Loucy (cell line): Measurements from ENCODE around the gene TENM4.

Experiments used
- H2AFZ ChIP-seq: fragments of 200-600 bp; sonication (generic); 2 replicates; pipeline ENCODE4 v1.6.0; 2016; ENCODE audit warnings: antibody characterized with exemption, mild to moderate bottlenecking, low read length, moderate library complexity
- H3F3A ChIP-seq: fragments of 200-600 bp; 2 replicates; pipeline ENCODE4 v1.6.0; 2016; ENCODE audit warnings: antibody characterized with exemption, low read depth, mild to moderate bottlenecking
- H3K27me3 ChIP-seq: fragments of 200-600 bp; sonication (generic); 2 replicates; pipeline ENCODE4 v1.6.1; 2014; ENCODE audit warnings: low read length, mild to moderate bottlenecking; ENCODE audit not compliant: insufficient read depth, poor library complexity, severe bottlenecking
- H3K36me3 ChIP-seq: fragments of 200-600 bp; sonication (generic); 2 replicates; pipeline ENCODE4 v1.6.1; 2016; ENCODE audit warnings: low read length; ENCODE audit not compliant: insufficient read depth
- H3K4me1 ChIP-seq: fragments of 200-600 bp; sonication (generic); 2 replicates; pipeline ENCODE4 v1.5.1; 2014; ENCODE audit warnings: low read length, mild to moderate bottlenecking; ENCODE audit not compliant: insufficient read depth, poor library complexity, severe bottlenecking
- H3K4me2 ChIP-seq: fragments of 200-600 bp; sonication (generic); 2 replicates; pipeline ENCODE4 v1.6.0; 2014; ENCODE audit warnings: antibody characterized with exemption, low read length, low read depth, mild to moderate bottlenecking; ENCODE audit not compliant: poor library complexity, severe bottlenecking
- H3K4me3 ChIP-seq: fragments of 200-600 bp; sonication (generic); 2 replicates; pipeline ENCODE4 v1.5.1; 2014; ENCODE audit warnings: low read length, mild to moderate bottlenecking, mixed read lengths; ENCODE audit not compliant: poor library complexity, severe bottlenecking
- H3K79me2 ChIP-seq: fragments of 200-600 bp; sonication (generic); 2 replicates; pipeline ENCODE4 v1.6.1; 2014; ENCODE audit warnings: low read length; ENCODE audit not compliant: insufficient read depth
- H3K9ac ChIP-seq: fragments of 200-600 bp; sonication (generic); 2 replicates; pipeline ENCODE4 v1.6.0; 2014; ENCODE audit warnings: mild to moderate bottlenecking, low read depth, low read length, moderate library complexity; ENCODE audit not compliant: poor library complexity, severe bottlenecking
- H3K9me2 ChIP-seq: fragments of 200-600 bp; sonication (generic); replicated peaks from 2 replicates; pipeline ENCODE4 v1.6.1; 2016; ENCODE audit warnings: low read depth, low read length, mixed read lengths
- H3K9me3 ChIP-seq: fragments of 200-600 bp; sonication (generic); 2 replicates; pipeline ENCODE4 v1.6.1; 2014; ENCODE audit warnings: mild to moderate bottlenecking, antibody characterized with exemption, low read length, low read depth; ENCODE audit not compliant: insufficient read depth
- H4K20me1 ChIP-seq: fragments of 200-600 bp; sonication (generic); 2 replicates; pipeline ENCODE4 v1.6.0; 2014; ENCODE audit warnings: antibody characterized with exemption, low read length, mild to moderate bottlenecking; ENCODE audit not compliant: insufficient read depth, poor library complexity, severe bottlenecking
- CTCF ChIP-seq: fragments of 200-600 bp; sonication (generic); conservative IDR thresholded peaks from 2 replicates; pipeline ENCODE4 v1.5.1; 2014; ENCODE audit warnings: mild to moderate bottlenecking, antibody characterized with exemption, low read length
- EZH2phosphoT487 ChIP-seq: fragments of 200-600 bp; IDR thresholded peaks from 2 replicates; pipeline ENCODE4 v1.6.1; 2018; ENCODE audit warnings: antibody characterized with exemption, mild to moderate bottlenecking, moderate library complexity, borderline replicate concordance

The TENM4 gene

GRCh38 chr11:78735711-78736110 is 705.1 kb downstream of the TENM4 start:
- Histone ChIP-seq H3K79me2 (no peaks in the 10 kb centered on the region), H3K4me2 (no peak overlapping the region), H3K4me1 (no peaks in the 10 kb centered on the region), H3K4me3 (no peak overlapping the region), H4K20me1 (no peaks in the 10 kb centered on the region), H3F3A (no peaks in the 10 kb centered on the region), H2AFZ (no peak overlapping the region), H3K9me2 (no peaks in the 10 kb centered on the region), H3K36me3 (no peaks in the 10 kb centered on the region), H3K9ac (no peak overlapping the region), H3K27me3 (no peaks in the 10 kb centered on the region), H3K9me3 (no peaks in the 10 kb centered on the region)
- TF ChIP-seq CTCF, result no peak
- no peak for TF ChIP-seq EZH2phosphoT487

- H3K4me1 ChIP-seq, result no peaks in the 10 kb centered on the region
- TF ChIP-seq EZH2phosphoT487 (no peak), CTCF (no peak)
- H3K27me3 ChIP-seq, result no peaks in the 10 kb centered on the region
- no peaks in the 10 kb centered on the region for H3K79me2 ChIP-seq
- no peaks in the 10 kb centered on the region for H3K9me3 ChIP-seq
- H3K9me2 ChIP-seq, result no peaks in the 10 kb centered on the region
- H3K9ac ChIP-seq, result no peak overlapping the region
- H2AFZ ChIP-seq, result no peak overlapping the region
- no peak overlapping the region for H3K4me2 ChIP-seq
- H3F3A ChIP-seq, result no peaks in the 10 kb centered on the region
- H4K20me1 ChIP-seq, result no peaks in the 10 kb centered on the region
- H3K36me3 ChIP-seq, result no peaks in the 10 kb centered on the region
- no peak overlapping the region for H3K4me3 ChIP-seq
Observed at GRCh38 chr11:78733031-78733430, 707.8 kb downstream of the TENM4 start.

- H3K4me2 ChIP-seq, result no peak overlapping the region
- no peak overlapping the region for H3K4me3 ChIP-seq
- TF ChIP-seq EZH2phosphoT487, result no peak
- no peaks in the 10 kb centered on the region for H3K36me3 ChIP-seq
- no peaks in the 10 kb centered on the region for H3K27me3 ChIP-seq
- no peaks in the 10 kb centered on the region for H4K20me1 ChIP-seq
- no peaks in the 10 kb centered on the region for H3K9me3 ChIP-seq
- no peaks in the 10 kb centered on the region for H3K79me2 ChIP-seq
- H3K9ac ChIP-seq, result no peak overlapping the region
- H3K4me1 ChIP-seq, result no peaks in the 10 kb centered on the region
- no peak overlapping the region for H2AFZ ChIP-seq
- H3K9me2 ChIP-seq, result no peaks in the 10 kb centered on the region
- H3F3A ChIP-seq, result no peaks in the 10 kb centered on the region
Observed at GRCh38 chr11:78732246-78732645, 708.6 kb downstream of the TENM4 start.

- no peaks in the 10 kb centered on the region for H3F3A ChIP-seq
- no peak for TF ChIP-seq EZH2phosphoT487
- no peak for TF ChIP-seq CTCF
- no peak overlapping the region for H3K4me2 ChIP-seq
- no peaks in the 10 kb centered on the region for H3K27me3 ChIP-seq
- no peaks in the 10 kb centered on the region for H3K9me3 ChIP-seq
- H3K4me1 ChIP-seq, result no peaks in the 10 kb centered on the region
- H2AFZ ChIP-seq, result no peak overlapping the region
- H4K20me1 ChIP-seq, result no peaks in the 10 kb centered on the region
- no peaks in the 10 kb centered on the region for H3K36me3 ChIP-seq
- H3K9ac ChIP-seq, result no peak overlapping the region
- H3K79me2 ChIP-seq, result no peaks in the 10 kb centered on the region
- no peak overlapping the region for H3K4me3 ChIP-seq
- H3K9me2 ChIP-seq, result no peaks in the 10 kb centered on the region
Observed at GRCh38 chr11:78731027-78731426, 709.8 kb downstream of the TENM4 start.
